IgD-negative memory B cell (primary cell): Measurements from ENCODE around the gene KLHL29. TPM values are rescaled to one million over a fixed set of nuclear protein-coding genes. Genes with fewer than 3 reads are reported as not detected.

Experiments used
- H3K27ac Mint-ChIP-seq, 3 donors: one replicate each; pipeline ENCODE4 v1.8.0; 2020 to 2022; ENCODE audit warnings: mild to moderate bottlenecking in 3 of 3, mixed read lengths in 3 of 3, moderate library complexity in 1 of 3
- H3K27me3 Mint-ChIP-seq: one replicate; pipeline ENCODE4 v1.8.0; 2021; ENCODE audit warnings: mixed read lengths
- H3K36me3 Mint-ChIP-seq: one replicate; pipeline ENCODE4 v1.8.0; 2020; ENCODE audit warnings: mild to moderate bottlenecking, mixed read lengths
- H3K4me1 Mint-ChIP-seq, 3 donors: one replicate each; pipeline ENCODE4 v1.8.0; 2020 to 2022; ENCODE audit warnings: mixed read lengths in 3 of 3, mild to moderate bottlenecking in 1 of 3
- H3K4me3 Mint-ChIP-seq, 4 donors: one replicate each; pipeline ENCODE4 v1.8.0; 2020 to 2022; ENCODE audit warnings: mild to moderate bottlenecking in 4 of 4, mixed read lengths in 4 of 4, moderate library complexity in 3 of 4
- H3K9me3 Mint-ChIP-seq, 3 donors: one replicate each; pipeline ENCODE4 v1.8.0; 2020 to 2021; ENCODE audit warnings: mixed read lengths in 3 of 3, mild to moderate bottlenecking in 1 of 3
- polyA plus RNA-seq: library from polyadenylated mRNA; unstranded; fragments of 300-500 nt; fragmentation: Illumina TruSeq; gene quantifications from one replicate; pipeline ENCODE4 v1.2.3, GENCODE V29; 2021

Gene KLHL29
- polyA plus RNA-seq, 1 donor from 2014 or later = 0.11 TPM

- no peaks in the 10 kb centered on the region for H3K9me3 Mint-ChIP-seq
- no peaks in the 10 kb centered on the region for H3K4me1 Mint-ChIP-seq
- H3K27me3 Mint-ChIP-seq = no peaks in the 10 kb centered on the region
- H3K27ac Mint-ChIP-seq = no peak overlapping the region
- no peaks in the 10 kb centered on the region for H3K36me3 Mint-ChIP-seq
- H3K4me3 Mint-ChIP-seq = no peak overlapping the region
Measured at GRCh38 chr2:23566241-23567142, 181.5 kb downstream of the KLHL29 start.

- H3K9me3 Mint-ChIP-seq = no peaks in the 10 kb centered on the region
- peaks cover 0 to 1% (median 0%) of the 10 kb centered on the region in 3 donors for H3K4me1 Mint-ChIP-seq
- no peak overlapping the region for H3K27ac Mint-ChIP-seq
- no peak overlapping the region for H3K4me3 Mint-ChIP-seq
- no peaks in the 10 kb centered on the region for H3K36me3 Mint-ChIP-seq
- no peaks in the 10 kb centered on the region for H3K27me3 Mint-ChIP-seq
Measured at GRCh38 chr2:23567161-23567756, 182.3 kb downstream of the KLHL29 start.

- H3K27me3 Mint-ChIP-seq = no peaks in the 10 kb centered on the region
Measured at GRCh38 chr2:23568211-23568610, 183.2 kb downstream of the KLHL29 start.

GRCh38 chr2:23568626-23569190 lies 183.7 kb downstream of the KLHL29 start:
- no peaks in the 10 kb centered on the region for H3K9me3 Mint-ChIP-seq
- H3K4me3 Mint-ChIP-seq = no peak overlapping the region
- H3K27me3 Mint-ChIP-seq = no peaks in the 10 kb centered on the region
- peaks cover 0 to 1% (median 0%) of the 10 kb centered on the region in 3 donors for H3K4me1 Mint-ChIP-seq
- peak overlapping the region in 1 of 3 donors; percentile 80 for H3K27ac Mint-ChIP-seq
- no peaks in the 10 kb centered on the region for H3K36me3 Mint-ChIP-seq

More at GRCh38 chr2:23568211-23568610, 183.2 kb downstream of the KLHL29 start:
- Mint-ChIP-seq H3K36me3 (no peaks in the 10 kb centered on the region), H3K4me3 (no peak overlapping the region), H3K27ac (peak overlapping the region in 1 of 3 donors; percentile 80), H3K4me1 (peaks cover 0 to 1% (median 0%) of the 10 kb centered on the region in 3 donors), H3K9me3 (no peaks in the 10 kb centered on the region)

GRCh38 chr2:23569761-23570365 lies 184.9 kb downstream of the KLHL29 start:
- Mint-ChIP-seq H3K27ac (no peak overlapping the region), H3K4me1 (peaks cover 0 to 1% (median 0%) of the 10 kb centered on the region in 3 donors), H3K4me3 (no peak overlapping the region), H3K9me3 (no peaks in the 10 kb centered on the region), H3K36me3 (no peaks in the 10 kb centered on the region), H3K27me3 (no peaks in the 10 kb centered on the region)

- no peaks in the 10 kb centered on the region for H3K36me3 Mint-ChIP-seq
Measured at GRCh38 chr2:23571085-23571484, 186.1 kb downstream of the KLHL29 start.

GRCh38 chr2:23571527-23572282 lies 186.7 kb downstream of the KLHL29 start:
- H3K4me1 Mint-ChIP-seq = peaks cover 0 to 1% (median 0%) of the 10 kb centered on the region in 3 donors
- H3K4me3 Mint-ChIP-seq = no peak overlapping the region
- no peak overlapping the region for H3K27ac Mint-ChIP-seq
- no peaks in the 10 kb centered on the region for H3K36me3 Mint-ChIP-seq
- H3K27me3 Mint-ChIP-seq = no peaks in the 10 kb centered on the region
- H3K9me3 Mint-ChIP-seq = no peaks in the 10 kb centered on the region

More at GRCh38 chr2:23571085-23571484, 186.1 kb downstream of the KLHL29 start:
- Mint-ChIP-seq H3K9me3 (no peaks in the 10 kb centered on the region), H3K27ac (no peak overlapping the region), H3K4me1 (peaks cover 0 to 1% (median 0%) of the 10 kb centered on the region in 3 donors), H3K4me3 (no peak overlapping the region), H3K27me3 (no peaks in the 10 kb centered on the region)

GRCh38 chr2:23574919-23575654 lies 190.1 kb downstream of the KLHL29 start:
- H3K27ac Mint-ChIP-seq = no peak overlapping the region
- H3K4me1 Mint-ChIP-seq = peaks cover 0 to 1% (median 0%) of the 10 kb centered on the region in 3 donors
- no peak overlapping the region for H3K4me3 Mint-ChIP-seq
- H3K36me3 Mint-ChIP-seq = no peaks in the 10 kb centered on the region
- H3K9me3 Mint-ChIP-seq = no peaks in the 10 kb centered on the region
- no peaks in the 10 kb centered on the region for H3K27me3 Mint-ChIP-seq

GRCh38 chr2:23578964-23579671 lies 194.1 kb downstream of the KLHL29 start:
- Mint-ChIP-seq H3K4me1 (no peaks in the 10 kb centered on the region), H3K27ac (no peak overlapping the region), H3K36me3 (no peaks in the 10 kb centered on the region), H3K27me3 (no peaks in the 10 kb centered on the region), H3K9me3 (no peaks in the 10 kb centered on the region), H3K4me3 (no peak overlapping the region)

GRCh38 chr2:23579674-23580073 lies 194.7 kb downstream of the KLHL29 start:
- no peaks in the 10 kb centered on the region for H3K9me3 Mint-ChIP-seq
- no peaks in the 10 kb centered on the region for H3K27me3 Mint-ChIP-seq
- no peak overlapping the region for H3K4me3 Mint-ChIP-seq
- no peaks in the 10 kb centered on the region for H3K4me1 Mint-ChIP-seq
- H3K27ac Mint-ChIP-seq = no peak overlapping the region
- H3K36me3 Mint-ChIP-seq = no peaks in the 10 kb centered on the region

GRCh38 chr2:23583467-23583866 lies 198.5 kb downstream of the KLHL29 start:
- Mint-ChIP-seq H3K4me3 (no peak overlapping the region), H3K27ac (no peak overlapping the region), H3K36me3 (peaks cover 1% of the 10 kb centered on the region), H3K4me1 (peaks cover 0 to under 1% (median 0%) of the 10 kb centered on the region in 3 donors), H3K9me3 (no peaks in the 10 kb centered on the region), H3K27me3 (no peaks in the 10 kb centered on the region)

- Mint-ChIP-seq H3K27me3 (no peaks in the 10 kb centered on the region), H3K27ac (peak overlapping the region in 1 of 3 donors; percentile 18), H3K4me3 (no peak overlapping the region), H3K36me3 (peaks cover 2% of the 10 kb centered on the region), H3K4me1 (peaks cover 0 to 5% (median 0%) of the 10 kb centered on the region in 3 donors), H3K9me3 (no peaks in the 10 kb centered on the region)
Measured at GRCh38 chr2:23584054-23584745, 199.2 kb downstream of the KLHL29 start.
